Neural crest cell (in vitro differentiated cells): ENCODE data around the gene ARHGAP18. TPM values are rescaled to one million over a fixed set of nuclear protein-coding genes. Genes with fewer than 3 reads are reported as not detected.

ENCODE experiments used
- DNase-seq: peaks from one replicate; pipeline ENCODE4 v3.0.0; 2021; ENCODE audit warnings: low read depth, mixed read lengths, low spot score
- H3K27ac Mint-ChIP-seq: one replicate; pipeline ENCODE4 v1.8.0; 2021; ENCODE audit warnings: mild to moderate bottlenecking, mixed read lengths; ENCODE audit not compliant: unreplicated experiment
- H3K27me3 Mint-ChIP-seq: 2 replicates; pipeline ENCODE4 v1.8.0; 2021; ENCODE audit warnings: low read depth, mild to moderate bottlenecking, mixed read lengths
- H3K36me3 Mint-ChIP-seq: 2 replicates; pipeline ENCODE4 v1.8.0; 2021; ENCODE audit warnings: low read depth, mild to moderate bottlenecking, mixed read lengths
- H3K4me1 Mint-ChIP-seq: 2 replicates; pipeline ENCODE4 v1.8.0; 2021; ENCODE audit warnings: mixed read lengths
- H3K4me3 Mint-ChIP-seq: one replicate; pipeline ENCODE4 v1.8.0; 2021; ENCODE audit warnings: mild to moderate bottlenecking, mixed read lengths
- H3K9me3 Mint-ChIP-seq: 2 replicates; pipeline ENCODE4 v1.8.0; 2021; ENCODE audit warnings: mixed read lengths
- CTCF ChIP-seq: fragments of 200-600 bp; sonication (generic); conservative IDR thresholded peaks from 2 replicates; pipeline ENCODE4 v1.5.0; 2021; ENCODE audit warnings: antibody characterized with exemption, mild to moderate bottlenecking
- total RNA-seq: library from RNA; stranded (reverse); gene quantifications from 2 replicates; pipeline ENCODE4 v1.2.1, GENCODE V29; 2021

ARHGAP18 gene
- total RNA-seq, 1 donor from 2014 or later, result 3.4 TPM

GRCh38 chr6:129638055-129638684 is 71.8 kb downstream of the ARHGAP18 start:
- Mint-ChIP-seq H3K27ac (no peak overlapping the region), H3K27me3 (no peaks in the 10 kb centered on the region), H3K9me3 (no peaks in the 10 kb centered on the region), H3K4me3 (no peak overlapping the region), H3K4me1 (no peaks in the 10 kb centered on the region), H3K36me3 (peaks cover 2% of the 10 kb centered on the region)
- DNase-seq, result no peak
- no peak for TF ChIP-seq CTCF

GRCh38 chr6:129637340-129638054 is 72.5 kb downstream of the ARHGAP18 start:
- no peaks in the 10 kb centered on the region for H3K4me1 Mint-ChIP-seq
- H3K27me3 Mint-ChIP-seq, result no peaks in the 10 kb centered on the region
- H3K9me3 Mint-ChIP-seq, result no peaks in the 10 kb centered on the region
- H3K36me3 Mint-ChIP-seq, result peaks cover 2% of the 10 kb centered on the region
- no peak overlapping the region for H3K27ac Mint-ChIP-seq
- DNase-seq, result no peak
- no peak for TF ChIP-seq CTCF
- H3K4me3 Mint-ChIP-seq, result no peak overlapping the region

- no peaks in the 10 kb centered on the region for H3K27me3 Mint-ChIP-seq
- peaks cover 2% of the 10 kb centered on the region for H3K36me3 Mint-ChIP-seq
- H3K4me3 Mint-ChIP-seq, result no peak overlapping the region
- no peaks in the 10 kb centered on the region for H3K9me3 Mint-ChIP-seq
- no peaks in the 10 kb centered on the region for H3K4me1 Mint-ChIP-seq
- no peak overlapping the region for H3K27ac Mint-ChIP-seq
- TF ChIP-seq CTCF, result no peak
- DNase-seq, result no peak
Measured at GRCh38 chr6:129635396-129636130, 74.4 kb downstream of the ARHGAP18 start.

DNA sequence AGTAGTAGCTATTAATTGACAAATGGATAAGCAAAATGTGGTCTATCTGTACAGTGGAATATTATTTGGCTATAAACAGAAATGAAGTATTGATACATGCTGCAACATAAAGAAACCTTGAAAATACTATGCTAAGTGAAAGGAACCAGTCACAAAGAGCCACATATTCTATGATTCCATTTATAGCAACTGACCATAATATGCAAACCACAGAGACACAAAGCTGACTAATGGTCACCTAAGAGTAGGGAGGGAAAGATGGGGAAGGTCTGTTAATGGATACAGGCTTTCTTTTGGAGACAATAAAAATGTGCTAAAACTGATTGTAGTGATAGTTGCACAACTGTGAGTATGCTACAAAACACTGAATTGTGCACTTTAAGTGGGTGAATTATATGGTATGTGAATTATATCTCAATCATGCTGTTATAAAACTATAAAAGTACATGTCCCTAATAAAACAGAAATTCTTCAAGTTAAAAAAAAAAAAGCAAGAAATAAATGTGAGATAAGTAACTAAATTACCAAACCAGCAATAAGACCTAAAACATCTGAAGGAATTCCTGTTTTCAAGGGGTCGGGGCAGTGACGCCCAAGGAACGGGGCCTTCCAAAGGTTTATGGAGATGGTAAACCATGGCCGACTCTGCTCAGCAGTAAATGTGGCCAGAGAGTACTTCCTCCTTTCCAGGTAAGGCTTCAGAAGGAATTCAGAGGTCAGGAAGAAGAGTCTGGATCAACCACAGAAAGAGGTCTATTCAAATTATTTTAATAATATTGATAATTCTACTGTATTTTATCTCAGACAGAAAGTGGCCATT is 75.4 kb downstream of the ARHGAP18 start:
- peaks cover 2% of the 10 kb centered on the region for H3K36me3 Mint-ChIP-seq
- H3K4me1 Mint-ChIP-seq, result no peaks in the 10 kb centered on the region
- no peak for TF ChIP-seq CTCF
- no peak for DNase-seq
- H3K9me3 Mint-ChIP-seq, result no peaks in the 10 kb centered on the region
- no peaks in the 10 kb centered on the region for H3K27me3 Mint-ChIP-seq
- H3K4me3 Mint-ChIP-seq, result no peak overlapping the region
- H3K27ac Mint-ChIP-seq, result no peak overlapping the region

DNA sequence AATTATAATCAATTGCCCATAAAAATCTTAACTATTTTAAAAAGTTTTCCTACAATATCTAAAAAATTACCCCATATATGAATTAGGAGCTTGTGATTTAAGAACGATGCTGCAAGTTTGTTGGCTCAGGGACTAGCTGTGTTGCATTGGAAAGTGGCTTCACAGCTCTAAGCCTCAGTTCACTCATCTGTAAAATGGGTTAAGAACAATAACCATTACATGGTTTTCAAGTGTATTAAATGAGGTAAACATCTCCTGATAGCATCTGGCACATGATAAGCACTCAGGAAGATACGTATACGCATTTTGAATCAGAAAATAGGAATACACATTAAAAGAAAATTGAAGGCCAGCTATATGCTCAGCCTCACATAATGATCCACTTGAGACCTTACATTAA is 76.4 kb downstream of the ARHGAP18 start:
- Mint-ChIP-seq H3K27me3 (no peaks in the 10 kb centered on the region), H3K9me3 (no peaks in the 10 kb centered on the region), H3K4me3 (no peak overlapping the region), H3K27ac (no peak overlapping the region), H3K36me3 (peaks cover 2% of the 10 kb centered on the region), H3K4me1 (no peaks in the 10 kb centered on the region)
- TF ChIP-seq CTCF, result no peak
- no peak for DNase-seq
